NCI-H510A (cell line): ENCODE data around the gene ZNF688.
A peak's percentile ranks its signal among the peaks of the same experiment; 100 is the strongest.

Source experiments
- DNase-seq: peaks from one replicate; lab custom pipeline; 2025; lab: John Stamatoyannopoulos, UW

The ZNF688 gene

GRCh38 chr16:30585400-30586191 lies 14.1 kb upstream of the ZNF688 start, which contains the start of gene ZNF785:
Gene ZNF785 (minus strand): TSS chr16:30585697. CDS start chr16:30585611, 86 bp downstream.
- peak; percentile 99 for DNase-seq

- peak; percentile 37 for DNase-seq
Observed at GRCh38 chr16:30585022-30585399, 13.5 kb upstream of the ZNF688 start.

- no peak for DNase-seq
Observed at GRCh38 chr16:30582611-30583340, 11.3 kb upstream of the ZNF688 start.

- no peak for DNase-seq
Observed at GRCh38 chr16:30581457-30581856, 9.9 kb upstream of the ZNF688 start.

GRCh38 chr16:30574678-30575077 lies 3.2 kb upstream of the ZNF688 start:
- no peak for DNase-seq

- no peak for DNase-seq
Observed at GRCh38 chr16:30570636-30571444, 674 bp downstream of the ZNF688 start.

- no peak for DNase-seq
Observed at GRCh38 chr16:30569746-30570635, 1.5 kb downstream of the ZNF688 start.

GRCh38 chr16:30569281-30569680 lies 2.2 kb downstream of the ZNF688 start:
- DNase-seq, result no peak

GRCh38 chr16:30567991-30568638 lies 3.4 kb downstream of the ZNF688 start:
- DNase-seq, result peak; percentile 30

- peak; percentile 22 for DNase-seq
Observed at GRCh38 chr16:30567160-30567990, 4.1 kb downstream of the ZNF688 start.

GRCh38 chr16:30566531-30566930 lies 5.0 kb downstream of the ZNF688 start:
- DNase-seq, result no peak

GRCh38 chr16:30565984-30566383 lies 5.5 kb downstream of the ZNF688 start:
- DNase-seq, result no peak

GRCh38 chr16:30565526-30565925 lies 6.0 kb downstream of the ZNF688 start:
- DNase-seq, result no peak

GRCh38 chr16:30562021-30562420 lies 9.5 kb downstream of the ZNF688 start:
- DNase-seq, result no peak

GRCh38 chr16:30561089-30561816 lies 10.3 kb downstream of the ZNF688 start:
- DNase-seq, result no peak

- DNase-seq, result no peak
Observed at GRCh38 chr16:30559690-30560089, 11.8 kb downstream of the ZNF688 start.

- no peak for DNase-seq
Observed at GRCh38 chr16:30558789-30559377, 12.6 kb downstream of the ZNF688 start.

GRCh38 chr16:30557957-30558788 lies 13.3 kb downstream of the ZNF688 start, which contains the start of gene ZNF764:
Gene ZNF764 (minus strand): TSS chr16:30558374. CDS start chr16:30558182, 192 bp downstream.
- peak; percentile 99 for DNase-seq
